Adipocyte (in vitro differentiated cells): ENCODE measurements around the gene WWC1.

Experiments
- DNase-seq: peaks from one replicate; pipeline ENCODE4 v3.0.0-alpha.2; 2015; ENCODE audit warnings: low read depth
- H3K27me3 ChIP-seq: replicated peaks from 2 replicates; pipeline ENCODE4 v1.7.0; 2013; ENCODE audit warnings: mild to moderate bottlenecking, low read length, moderate library complexity; ENCODE audit not compliant: control insufficient read depth, insufficient read depth
- H3K36me3 ChIP-seq: 2 replicates; pipeline ENCODE4 v1.7.0; 2013; ENCODE audit warnings: low read length, mild to moderate bottlenecking, moderate library complexity; ENCODE audit not compliant: control insufficient read depth, insufficient read depth, severe bottlenecking
- H3K4me1 ChIP-seq: 2 replicates; pipeline ENCODE4 v1.7.0; 2013; ENCODE audit warnings: mild to moderate bottlenecking, low read length, moderate library complexity; ENCODE audit not compliant: control insufficient read depth, insufficient read depth
- H3K4me3 ChIP-seq: 2 replicates; pipeline ENCODE4 v1.7.0; 2013; ENCODE audit warnings: mild to moderate bottlenecking, low read length, moderate library complexity
- H3K9ac ChIP-seq: 2 replicates; pipeline ENCODE4 v1.7.0; 2013; ENCODE audit warnings: mild to moderate bottlenecking, low read length, moderate library complexity
- H3K9me3 ChIP-seq: 2 replicates; pipeline ENCODE4 v1.7.0; 2013; ENCODE audit warnings: mild to moderate bottlenecking, low read length, moderate library complexity; ENCODE audit not compliant: control insufficient read depth

Gene WWC1

DNA sequence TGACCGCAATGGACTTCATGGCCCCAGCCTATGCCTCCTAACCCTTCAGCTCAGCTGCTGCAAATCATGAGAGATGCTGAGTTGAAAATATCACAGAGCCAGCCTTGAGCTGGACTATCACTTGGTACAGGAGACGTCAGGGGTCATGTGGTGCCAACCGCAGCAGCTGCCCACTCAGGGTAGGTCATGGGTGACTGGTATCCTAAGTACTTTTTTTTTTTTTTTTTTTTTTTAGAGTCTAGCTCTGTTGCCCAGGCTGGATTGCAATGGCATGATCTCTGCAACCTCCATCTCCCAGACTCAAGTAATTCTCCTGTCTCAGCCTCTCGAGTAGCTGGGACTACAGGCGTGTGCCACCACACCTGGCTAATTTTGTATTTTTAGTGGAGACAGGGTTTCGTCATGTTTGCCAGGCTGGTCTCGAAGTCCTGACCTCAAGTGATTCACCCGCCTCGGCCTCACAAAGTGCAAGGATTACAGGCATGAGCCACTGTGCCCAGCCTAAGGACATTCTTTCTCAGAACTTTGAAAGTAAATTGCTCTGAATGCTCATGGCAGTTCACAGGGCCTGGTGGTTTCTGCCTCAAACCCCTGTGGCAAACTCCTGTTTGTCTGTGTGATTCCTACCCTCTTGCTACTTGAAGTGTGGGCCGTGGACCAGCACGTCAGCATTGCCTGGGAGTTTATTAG, 21.3 kb downstream of the WWC1 start:
- no peak for DNase-seq
- Histone ChIP-seq H3K4me1 (peaks cover 22% of the 10 kb centered on the region), H3K36me3 (no peaks in the 10 kb centered on the region), H3K9ac (no peak overlapping the region), H3K9me3 (no peaks in the 10 kb centered on the region), H3K27me3 (no peaks in the 10 kb centered on the region), H3K4me3 (no peak overlapping the region)

- Histone ChIP-seq H3K9me3 (no peaks in the 10 kb centered on the region), H3K9ac (no peak overlapping the region), H3K27me3 (no peaks in the 10 kb centered on the region), H3K36me3 (no peaks in the 10 kb centered on the region), H3K4me1 (peaks cover 28% of the 10 kb centered on the region), H3K4me3 (no peak overlapping the region)
- DNase-seq, result no peak
Observed at GRCh38 chr5:168313596-168314204, 22.3 kb downstream of the WWC1 start.

- Histone ChIP-seq H3K4me1 (peaks cover 28% of the 10 kb centered on the region), H3K9me3 (no peaks in the 10 kb centered on the region), H3K4me3 (no peak overlapping the region), H3K27me3 (no peaks in the 10 kb centered on the region), H3K36me3 (no peaks in the 10 kb centered on the region), H3K9ac (no peak overlapping the region)
- peak; percentile 53 for DNase-seq
Observed at GRCh38 chr5:168314735-168315411, 23.4 kb downstream of the WWC1 start.

DNA sequence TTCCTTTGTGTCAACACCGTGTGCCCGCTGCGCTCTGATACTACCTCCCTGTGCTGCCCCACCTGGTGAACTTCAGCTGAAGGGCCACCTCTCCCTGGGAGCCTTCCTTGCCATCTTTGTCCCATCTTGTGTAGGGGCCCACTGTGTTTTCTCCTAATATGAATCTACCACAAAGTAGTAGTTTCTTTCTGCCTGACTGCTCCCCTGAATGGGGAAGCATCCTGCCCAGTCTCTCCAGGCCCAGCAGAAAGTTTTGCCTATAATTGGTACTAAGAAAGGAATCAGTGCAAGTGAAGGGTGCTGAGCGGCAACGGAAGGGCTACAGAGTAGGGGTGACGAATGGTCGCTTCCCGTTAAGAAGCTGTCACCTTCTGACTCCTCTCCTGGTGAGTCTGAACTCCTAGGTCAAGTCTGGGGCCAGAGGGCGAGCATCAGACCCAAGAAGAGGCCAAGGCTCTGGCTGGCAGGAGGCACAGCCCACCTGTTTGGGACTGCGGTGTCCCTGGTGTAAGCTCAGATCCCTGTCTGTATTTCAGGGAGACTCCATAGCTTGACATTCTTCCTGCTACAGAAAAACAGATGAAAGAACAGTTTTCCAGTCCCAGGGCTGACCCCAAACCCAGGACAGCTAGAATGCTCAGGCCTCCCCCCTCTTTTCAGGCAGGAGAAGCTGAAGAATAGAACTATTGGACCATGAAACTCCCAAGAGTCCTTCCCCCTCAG, 24.1 kb downstream of the WWC1 start:
- Histone ChIP-seq H3K36me3 (no peaks in the 10 kb centered on the region), H3K4me3 (no peak overlapping the region), H3K27me3 (no peaks in the 10 kb centered on the region), H3K4me1 (peaks cover 28% of the 10 kb centered on the region), H3K9ac (no peak overlapping the region), H3K9me3 (no peaks in the 10 kb centered on the region)
- no peak for DNase-seq

DNA sequence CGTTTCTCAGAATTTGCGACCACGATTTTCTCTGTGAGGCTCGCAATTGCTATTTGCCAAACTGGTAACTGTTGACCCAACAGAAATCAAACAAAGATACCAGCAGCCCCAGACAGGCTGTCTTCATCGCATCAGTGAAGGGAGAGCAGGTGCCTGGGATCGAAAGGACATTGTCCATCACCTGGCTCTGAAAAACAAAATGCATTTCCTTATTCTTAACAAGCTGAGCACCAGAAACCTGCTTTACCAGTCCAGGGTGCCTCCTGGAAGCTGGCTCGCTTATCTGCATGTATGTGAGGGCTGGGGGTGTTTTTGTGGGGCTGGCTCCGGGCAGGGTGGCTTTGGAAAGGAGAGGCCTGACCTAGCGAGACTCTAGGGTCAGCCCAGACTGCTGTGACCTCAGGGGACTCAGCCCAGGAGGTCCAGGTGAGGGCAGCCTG, 24.7 kb downstream of the WWC1 start:
- peaks cover 28% of the 10 kb centered on the region for H3K4me1 ChIP-seq
- DNase-seq, result no peak
- no peak overlapping the region for H3K4me3 ChIP-seq
- no peaks in the 10 kb centered on the region for H3K36me3 ChIP-seq
- no peaks in the 10 kb centered on the region for H3K9me3 ChIP-seq
- no peak overlapping the region for H3K9ac ChIP-seq
- no peaks in the 10 kb centered on the region for H3K27me3 ChIP-seq

- H3K4me3 ChIP-seq, result no peak overlapping the region
- no peak overlapping the region for H3K9ac ChIP-seq
- H3K36me3 ChIP-seq, result no peaks in the 10 kb centered on the region
- H3K27me3 ChIP-seq, result no peaks in the 10 kb centered on the region
- no peaks in the 10 kb centered on the region for H3K9me3 ChIP-seq
- DNase-seq, result no peak
- peaks cover 28% of the 10 kb centered on the region for H3K4me1 ChIP-seq
Observed at GRCh38 chr5:168317096-168317520, 25.7 kb downstream of the WWC1 start.

- no peaks in the 10 kb centered on the region for H3K9me3 ChIP-seq
- H3K36me3 ChIP-seq, result no peaks in the 10 kb centered on the region
- peaks cover 28% of the 10 kb centered on the region for H3K4me1 ChIP-seq
- peak; percentile 62 for DNase-seq
- H3K4me3 ChIP-seq, result no peak overlapping the region
- H3K9ac ChIP-seq, result no peak overlapping the region
- H3K27me3 ChIP-seq, result no peaks in the 10 kb centered on the region
Observed at GRCh38 chr5:168317521-168318147, 26.2 kb downstream of the WWC1 start.

DNA sequence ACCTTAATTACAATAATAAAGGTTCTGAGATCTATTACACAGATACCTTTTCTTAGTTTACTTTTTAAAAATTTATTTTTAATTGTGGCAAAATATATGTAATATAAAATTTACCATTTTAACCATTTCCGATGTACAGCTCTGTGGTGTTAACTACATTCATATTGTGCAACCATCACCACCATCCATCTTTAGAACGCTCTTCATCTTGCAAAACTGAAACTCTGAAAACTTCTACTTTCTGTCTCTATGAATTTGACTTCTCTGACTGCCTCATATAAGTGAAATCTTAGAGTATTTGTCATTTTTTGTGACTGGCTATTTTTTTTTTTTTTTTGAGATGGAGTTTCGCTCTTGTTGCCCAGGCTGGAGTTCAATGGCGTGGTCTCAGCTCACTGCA, 26.8 kb downstream of the WWC1 start:
- Histone ChIP-seq H3K9me3 (no peaks in the 10 kb centered on the region), H3K4me1 (peaks cover 28% of the 10 kb centered on the region), H3K9ac (no peak overlapping the region), H3K36me3 (no peaks in the 10 kb centered on the region), H3K27me3 (no peaks in the 10 kb centered on the region), H3K4me3 (no peak overlapping the region)
- DNase-seq, result no peak

DNA sequence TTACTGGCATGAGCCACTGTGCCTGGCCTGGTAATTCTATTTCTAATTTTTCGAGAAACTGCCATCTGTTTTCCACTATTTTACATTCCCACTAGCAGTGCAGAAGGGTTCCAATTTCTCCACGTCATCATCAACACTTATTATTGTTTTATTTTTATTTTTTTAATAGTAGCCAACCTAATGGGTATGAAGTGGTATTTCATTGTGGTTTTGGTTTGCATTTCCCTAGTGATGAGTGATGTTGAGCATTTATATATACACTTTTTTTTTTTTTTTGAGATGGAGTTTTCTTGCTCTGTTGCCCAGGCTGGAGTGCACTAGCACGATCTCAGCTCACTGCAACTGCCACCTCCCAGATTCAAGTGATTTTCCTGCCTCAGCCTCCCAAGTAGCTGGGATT, 28.3 kb downstream of the WWC1 start:
- H3K27me3 ChIP-seq, result no peaks in the 10 kb centered on the region
- H3K36me3 ChIP-seq, result no peaks in the 10 kb centered on the region
- peaks cover 24% of the 10 kb centered on the region for H3K4me1 ChIP-seq
- no peak for DNase-seq
- no peaks in the 10 kb centered on the region for H3K9me3 ChIP-seq
- no peak overlapping the region for H3K4me3 ChIP-seq
- no peak overlapping the region for H3K9ac ChIP-seq

- no peak overlapping the region for H3K9ac ChIP-seq
- DNase-seq, result no peak
- no peak overlapping the region for H3K4me3 ChIP-seq
- peaks cover 15% of the 10 kb centered on the region for H3K4me1 ChIP-seq
- H3K9me3 ChIP-seq, result no peaks in the 10 kb centered on the region
- no peaks in the 10 kb centered on the region for H3K27me3 ChIP-seq
- no peaks in the 10 kb centered on the region for H3K36me3 ChIP-seq
Observed at GRCh38 chr5:168320805-168321204, 29.4 kb downstream of the WWC1 start.
